Measurements from ENCODE around the gene BSG.

GRCh38 chr19:577439-578392 lies 5.3 kb downstream of the BSG start:
- TF ChIP-seq CTCF (IDR thresholded peaks at IDR 0.05): no peak
- TF ChIP-seq POLR2A (IDR thresholded peaks at IDR 0.05): no peak
